HG02938 (cell line): Measurements from ENCODE around the gene BCAS3.

Source experiments
- ATAC-seq: cut with Tn5 transposase; IDR thresholded peaks from one replicate; pipeline ENCODE4 v1.9.1; 2021; ENCODE audit warnings: mild to moderate bottlenecking, moderate library complexity; ENCODE audit not compliant: unreplicated experiment

Gene BCAS3

GRCh38 chr17:61399131-61400065, 721.7 kb downstream of the BCAS3 start, which contains the start of gene TBX2:
TSS of gene TBX2 (plus strand) at chr17:61399843. CDS start at chr17:61400177, 334 bp downstream.
- ATAC-seq: no peak

GRCh38 chr17:61400066-61400716, 722.5 kb downstream of the BCAS3 start:
- ATAC-seq: no peak

- no peak for ATAC-seq
These were observed 723.2 kb downstream of the BCAS3 start for GRCh38 chr17:61400717-61401388.

GRCh38 chr17:61401389-61402072, 723.9 kb downstream of the BCAS3 start:
- no peak for ATAC-seq

GRCh38 chr17:61402073-61402541, 724.5 kb downstream of the BCAS3 start:
- ATAC-seq: no peak

GRCh38 chr17:61402978-61403800, 725.5 kb downstream of the BCAS3 start:
- ATAC-seq: no peak

- no peak for ATAC-seq
These were observed 726.4 kb downstream of the BCAS3 start for GRCh38 chr17:61403801-61404662.

GRCh38 chr17:61404663-61404912, 726.9 kb downstream of the BCAS3 start:
- ATAC-seq: no peak

GRCh38 chr17:61404913-61405685, 727.4 kb downstream of the BCAS3 start:
- ATAC-seq: no peak

- no peak for ATAC-seq
These were observed 728.3 kb downstream of the BCAS3 start for GRCh38 chr17:61405686-61406536.

GRCh38 chr17:61406537-61406845, 728.8 kb downstream of the BCAS3 start:
- ATAC-seq: no peak

GRCh38 chr17:61406971-61407911, 729.6 kb downstream of the BCAS3 start:
- ATAC-seq: no peak

GRCh38 chr17:61408151-61409041, 730.7 kb downstream of the BCAS3 start:
- ATAC-seq: no peak

- no peak for ATAC-seq
These were observed 731.9 kb downstream of the BCAS3 start for GRCh38 chr17:61409301-61410112.
